Measurements from ENCODE around the gene MYL11.

MYL11 gene

GRCh38 chr16:30397056-30397455 lies 22.5 kb downstream of the MYL11 start:
- DNase-seq, result no peak

- no peak for DNase-seq
These were observed 23.4 kb downstream of the MYL11 start for GRCh38 chr16:30397776-30398660.

GRCh38 chr16:30398661-30399434 lies 24.2 kb downstream of the MYL11 start:
- no peak for DNase-seq

- DNase-seq, result no peak
These were observed 25.0 kb downstream of the MYL11 start for GRCh38 chr16:30399435-30400186.

- DNase-seq, result no peak
These were observed 27.3 kb downstream of the MYL11 start for GRCh38 chr16:30401768-30402425.

DNA sequence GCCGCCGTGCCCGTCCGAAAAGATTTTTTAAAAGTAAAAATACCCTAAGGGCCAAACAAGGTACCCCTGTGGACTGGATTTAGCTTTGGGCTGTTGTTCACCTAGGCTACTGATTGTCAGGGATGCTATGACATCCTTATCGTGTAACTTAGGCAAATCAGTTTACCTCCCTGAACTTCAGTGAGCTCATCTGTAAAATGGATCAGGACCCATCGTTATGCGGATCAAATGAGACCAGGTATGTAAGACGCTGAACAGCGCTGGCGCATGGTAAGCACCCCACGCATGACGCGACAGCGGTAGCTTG lies 32.1 kb downstream of the MYL11 start:
- no peak for DNase-seq

GRCh38 chr16:30407102-30407803 lies 32.7 kb downstream of the MYL11 start, which contains the start of gene ZNF771:
ZNF771 (plus strand) TSS chr16:30407606; CDS start chr16:30408054, 448 bp downstream.
- peak; percentile 95 for DNase-seq

GRCh38 chr16:30407804-30408534 lies 33.4 kb downstream of the MYL11 start:
- DNase-seq, result no peak

DNA sequence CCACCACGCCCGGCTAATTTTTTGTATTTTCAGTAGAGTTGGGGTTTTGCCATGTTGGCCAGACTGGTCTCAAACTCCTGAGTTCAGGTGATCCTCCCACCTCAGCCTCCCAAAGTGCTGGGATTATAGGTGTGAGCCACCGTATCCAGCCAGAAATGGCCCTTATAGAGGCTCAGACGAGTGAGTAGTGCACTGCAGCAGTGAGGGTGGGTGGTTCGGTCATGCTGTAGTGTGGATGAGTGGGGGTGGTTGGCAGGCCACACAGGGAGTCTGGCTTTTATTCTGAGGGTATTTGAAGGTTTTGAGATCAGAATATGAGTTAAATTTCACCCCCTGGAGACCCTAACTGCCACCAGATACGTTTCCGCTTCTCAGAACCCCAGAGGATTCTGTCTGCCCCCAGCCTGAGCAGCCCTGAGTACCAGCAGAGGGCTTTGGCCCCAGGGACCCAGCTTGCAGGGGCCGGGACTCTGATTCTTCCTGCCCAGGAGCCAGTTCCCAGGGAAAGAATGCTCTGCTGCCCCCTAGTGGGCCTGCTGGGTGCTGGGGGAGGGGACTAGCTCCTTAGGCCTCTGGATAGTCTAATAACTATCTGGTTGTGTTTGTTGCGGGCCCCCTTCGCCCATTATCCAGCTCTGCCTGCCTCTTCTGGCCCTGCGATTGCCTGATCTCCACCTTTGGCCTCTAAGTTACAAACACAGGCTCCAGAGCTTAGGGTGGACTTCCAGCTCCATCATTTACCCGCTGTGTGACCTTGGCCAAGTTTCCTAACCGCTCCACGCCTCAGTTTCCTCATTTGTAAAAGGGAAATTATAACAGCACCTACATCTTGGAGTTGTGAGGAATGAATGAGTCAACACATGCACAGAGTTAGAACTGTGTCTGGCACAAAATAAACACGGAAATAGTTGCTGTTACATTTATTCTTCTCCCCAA lies 34.8 kb downstream of the MYL11 start:
- peak; percentile 92 for DNase-seq

- no peak for DNase-seq
These were observed 38.7 kb downstream of the MYL11 start for GRCh38 chr16:30413112-30413806.

GRCh38 chr16:30414159-30414558 lies 39.6 kb downstream of the MYL11 start:
- DNase-seq, result no peak

- no peak for DNase-seq
These were observed 41.5 kb downstream of the MYL11 start for GRCh38 chr16:30416047-30416603.

DNA sequence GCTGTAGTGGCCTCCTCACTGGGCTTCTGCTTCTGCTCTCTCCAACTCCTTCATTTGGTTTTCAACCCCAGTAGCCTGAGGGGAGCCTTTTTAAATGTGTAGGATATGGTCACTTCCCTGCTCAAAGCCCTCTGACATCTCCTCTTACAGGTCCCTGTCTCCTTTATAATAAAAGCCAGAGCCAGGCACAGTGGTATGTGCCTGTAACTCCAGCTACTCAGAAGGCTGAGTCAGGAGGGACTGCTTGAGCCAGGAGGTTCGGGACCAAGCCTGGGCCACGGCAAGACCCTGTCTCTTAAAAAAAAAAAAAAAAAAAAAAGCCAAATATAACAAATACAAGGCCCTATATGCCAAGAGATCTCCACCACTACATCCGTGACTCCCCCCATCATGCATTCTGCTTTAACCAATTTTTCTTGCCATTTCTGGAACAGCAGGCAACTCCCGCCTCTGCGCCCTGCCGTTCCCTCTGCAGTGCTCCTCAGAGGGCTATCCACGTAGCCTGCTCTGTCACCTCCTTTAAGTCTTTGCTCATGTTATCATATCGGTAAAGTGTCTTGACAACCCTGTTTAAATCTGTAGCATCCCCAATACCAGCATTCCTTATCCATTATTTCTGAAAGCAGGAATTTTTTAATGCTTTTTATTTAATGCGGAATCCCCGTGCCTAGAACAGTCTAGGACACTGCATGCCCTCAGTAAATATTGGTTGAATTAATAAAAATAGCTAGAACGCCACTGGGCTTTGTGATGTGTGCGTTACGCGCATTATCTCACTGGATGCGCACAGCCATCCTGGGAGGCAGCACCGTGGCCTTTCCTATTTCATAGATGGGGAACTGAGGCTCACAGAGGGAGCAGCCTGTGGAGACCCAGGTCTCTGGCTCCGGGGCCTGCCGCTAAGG lies 42.3 kb downstream of the MYL11 start:
- no peak for DNase-seq

- peak; percentile 90 for DNase-seq
These were observed 43.1 kb downstream of the MYL11 start for GRCh38 chr16:30417529-30418349.

DNA sequence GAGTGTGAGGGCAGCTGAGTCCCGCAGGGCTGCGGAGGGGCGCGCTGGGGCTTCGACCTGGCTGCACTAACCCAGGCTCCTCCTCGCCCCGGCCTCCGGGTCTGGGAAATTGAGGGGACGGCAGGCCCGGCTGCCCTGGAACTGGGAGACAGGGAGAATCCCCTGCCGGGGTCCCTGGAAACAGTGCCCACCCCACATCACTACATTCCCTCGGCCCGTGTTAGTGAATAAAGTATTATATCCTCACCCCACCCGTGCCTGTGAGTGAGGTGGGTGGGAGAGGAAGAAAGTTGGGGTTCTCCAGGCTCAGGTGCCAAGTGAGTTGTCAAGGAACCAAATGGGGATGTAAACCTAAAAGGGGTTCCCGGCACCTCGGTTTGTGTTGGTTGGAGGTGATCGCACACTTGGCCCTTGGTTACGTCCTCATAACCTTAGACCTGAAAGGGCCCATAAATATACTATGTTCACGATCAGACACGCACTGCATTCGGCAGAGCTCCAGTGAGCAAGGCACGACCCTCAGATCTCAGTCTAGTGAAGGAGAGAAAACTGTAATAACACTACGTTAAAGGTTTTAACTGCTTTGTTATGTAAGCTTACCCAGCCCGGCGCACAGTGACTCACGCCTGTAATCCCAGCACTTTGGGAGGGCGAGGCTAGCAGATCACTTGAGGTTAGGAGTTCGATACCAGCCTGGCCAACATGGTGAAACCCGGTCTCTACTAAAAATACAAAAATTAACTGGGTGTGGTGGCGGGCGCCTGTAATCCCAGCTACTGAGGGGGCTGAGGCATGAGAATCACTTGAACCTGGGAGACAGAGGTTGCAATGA lies 44.0 kb downstream of the MYL11 start:
- DNase-seq, result no peak

- DNase-seq, result no peak
These were observed 46.4 kb downstream of the MYL11 start for GRCh38 chr16:30421010-30421409.

Data from left hindlimb (tissue), 1 donor.